Large intestine (tissue), 3 donors: ENCODE data around the gene TRAP1. TPM values are rescaled to one million over a fixed set of nuclear protein-coding genes. Genes with fewer than 3 reads are reported as not detected.
"Not testable (repeated sequence)": the region's sequence is repeated elsewhere in the genome, so short reads cannot be mapped to it uniquely, and the experiment has no call there.

Experiments
- DNase-seq, 2 donors: peaks; one replicate each; pipeline versions ENCODE4 v3.0.0 to v3.0.0-alpha.2; 2013
- H3K27ac ChIP-seq: one replicate; pipeline ENCODE4 v1.5.1; 2013; ENCODE audit warnings: low read length
- H3K27me3 ChIP-seq: 2 replicates; pipeline ENCODE4 v1.6.1; 2013; ENCODE audit warnings: low read length; ENCODE audit not compliant: control insufficient read depth, insufficient read depth
- H3K36me3 ChIP-seq: 2 replicates; pipeline ENCODE4 v1.6.1; 2013; ENCODE audit warnings: low read length; ENCODE audit not compliant: control insufficient read depth, insufficient read depth
- H3K4me1 ChIP-seq: one replicate; pipeline ENCODE4 v1.6.1; 2013; ENCODE audit warnings: low read length; ENCODE audit not compliant: control insufficient read depth, insufficient read depth
- H3K4me3 ChIP-seq: one replicate; pipeline ENCODE4 v1.5.1; 2013; ENCODE audit warnings: low read length
- H3K9me3 ChIP-seq: one replicate; pipeline ENCODE4 v1.6.1; 2013; ENCODE audit warnings: mild to moderate bottlenecking, low read depth, low read length, moderate library complexity; ENCODE audit not compliant: control insufficient read depth
- WGBS: methylation state at CpG from one replicate; pipeline ENCODE4 v1.1.5; 2013; ENCODE audit warnings: low lambda C conversion rate; ENCODE audit not compliant: insufficient coverage; 5-methylcytosine and 5-hydroxymethylcytosine counted together
- polyA plus RNA-seq: library from polyadenylated mRNA; unstranded; fragments of 120-200 nt; gene quantifications from one replicate; pipeline ENCODE4 v1.2.1, GENCODE V29; 2013

Gene TRAP1
- polyA plus RNA-seq, 1 donor: 97.1 TPM

GRCh38 chr16:3715430-3715829 lies 1.9 kb downstream of the TRAP1 start:
- Histone ChIP-seq H3K9me3 (no peaks in the 10 kb centered on the region), H3K27ac (no peak overlapping the region), H3K4me3 (no peak overlapping the region), H3K36me3 (peaks cover 9% of the 10 kb centered on the region), H3K4me1 (peaks cover 24% of the 10 kb centered on the region), H3K27me3 (no peaks in the 10 kb centered on the region)
- WGBS: no CpG with 5 or more reads among the region's 7 CpGs
- DNase-seq: no peak

GRCh38 chr16:3714378-3714777 lies 2.9 kb downstream of the TRAP1 start:
- H3K4me3 ChIP-seq, H3K36me3 ChIP-seq, DNase-seq, H3K9me3 ChIP-seq, H3K27me3 ChIP-seq, H3K27ac ChIP-seq: not testable (repeated sequence)
- WGBS: no CpG with 5 or more reads among the region's 10 CpGs
- H3K4me1 ChIP-seq: peaks cover 24% of the 10 kb centered on the region

GRCh38 chr16:3713587-3714242 lies 3.6 kb downstream of the TRAP1 start:
- DNase-seq: no peak
- Histone ChIP-seq H3K4me3 (no peak overlapping the region), H3K9me3 (no peaks in the 10 kb centered on the region), H3K27ac (peak overlapping the region; percentile 89), H3K36me3 (peaks cover 9% of the 10 kb centered on the region), H3K4me1 (peaks cover 24% of the 10 kb centered on the region), H3K27me3 (no peaks in the 10 kb centered on the region)
- no CpG with 5 or more reads among the region's 15 CpGs for WGBS

DNA sequence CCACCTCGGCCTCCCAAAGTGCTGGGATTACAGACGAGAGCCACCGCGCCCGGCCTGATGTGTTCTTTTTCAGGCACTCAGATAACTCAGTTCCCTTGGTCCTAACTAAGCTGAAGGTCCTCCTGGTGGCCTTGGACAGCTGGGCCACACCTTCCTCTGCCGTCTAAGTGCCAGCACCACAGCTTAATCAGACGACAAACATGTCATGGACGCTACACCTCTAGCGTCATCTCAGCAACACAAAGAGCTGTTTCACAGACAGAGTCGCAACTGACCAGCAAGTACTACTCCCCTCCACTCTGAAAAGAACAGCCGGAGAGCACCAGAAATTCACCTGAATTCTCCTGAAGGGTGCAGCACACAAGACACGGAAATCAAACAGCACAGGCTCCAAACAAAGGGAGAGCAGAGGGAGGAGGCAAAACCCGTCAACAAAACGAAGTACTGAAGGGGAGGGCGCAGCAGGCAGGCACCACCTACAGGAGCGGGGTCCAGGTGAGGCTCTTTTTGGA lies 4.4 kb downstream of the TRAP1 start:
- WGBS: no CpG with 5 or more reads among the region's 16 CpGs
- H3K27ac ChIP-seq: peak overlapping the region; percentile 89
- H3K9me3 ChIP-seq: no peaks in the 10 kb centered on the region
- no peak overlapping the region for H3K4me3 ChIP-seq
- no peaks in the 10 kb centered on the region for H3K27me3 ChIP-seq
- H3K4me1 ChIP-seq: peaks cover 20% of the 10 kb centered on the region
- H3K36me3 ChIP-seq: peaks cover 9% of the 10 kb centered on the region
- DNase-seq: peak in 1 of 2 donors; percentile 49

DNA sequence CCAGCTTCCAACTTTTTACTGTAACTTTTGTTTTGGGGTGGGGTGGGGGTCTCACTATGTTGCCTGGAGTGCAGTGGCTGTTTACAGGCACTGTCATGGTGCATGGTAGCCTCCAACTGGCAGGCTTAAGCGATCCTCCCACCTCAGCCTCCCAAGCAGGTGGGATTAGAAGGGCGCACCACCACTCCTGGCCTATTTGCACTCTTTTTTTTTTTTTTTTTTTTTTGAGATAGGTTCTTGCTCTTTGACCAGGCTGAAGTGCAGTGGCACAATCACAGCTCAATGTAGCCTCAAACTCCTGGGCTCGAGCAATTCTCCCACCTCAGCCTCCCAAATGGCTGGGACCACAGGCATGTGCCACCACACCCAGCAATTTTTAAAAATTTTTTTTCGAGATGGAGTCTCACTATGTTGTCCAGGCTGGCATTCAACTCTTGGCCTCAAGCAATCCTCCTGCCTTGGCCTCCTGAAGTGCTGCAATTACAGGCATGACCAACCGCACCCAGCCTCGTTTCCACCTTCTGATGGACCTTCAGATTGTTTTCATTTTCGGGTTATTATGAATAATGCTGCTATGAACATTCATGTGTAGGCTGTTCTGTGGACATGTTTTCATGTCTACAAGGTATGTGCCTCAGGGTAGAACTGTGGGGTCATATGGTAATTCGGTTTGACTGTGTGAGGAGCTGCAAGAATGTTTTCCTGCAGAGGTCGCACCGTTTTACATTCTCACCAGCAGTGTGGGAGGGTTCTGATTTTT lies 10.9 kb downstream of the TRAP1 start:
- Histone ChIP-seq H3K36me3 (peaks cover 7% of the 10 kb centered on the region), H3K9me3 (no peaks in the 10 kb centered on the region), H3K27ac (no peak overlapping the region), H3K4me1 (no peaks in the 10 kb centered on the region), H3K4me3 (no peak overlapping the region), H3K27me3 (no peaks in the 10 kb centered on the region)
- no peak for DNase-seq
- no CpG with 5 or more reads among the region's 10 CpGs for WGBS

DNA sequence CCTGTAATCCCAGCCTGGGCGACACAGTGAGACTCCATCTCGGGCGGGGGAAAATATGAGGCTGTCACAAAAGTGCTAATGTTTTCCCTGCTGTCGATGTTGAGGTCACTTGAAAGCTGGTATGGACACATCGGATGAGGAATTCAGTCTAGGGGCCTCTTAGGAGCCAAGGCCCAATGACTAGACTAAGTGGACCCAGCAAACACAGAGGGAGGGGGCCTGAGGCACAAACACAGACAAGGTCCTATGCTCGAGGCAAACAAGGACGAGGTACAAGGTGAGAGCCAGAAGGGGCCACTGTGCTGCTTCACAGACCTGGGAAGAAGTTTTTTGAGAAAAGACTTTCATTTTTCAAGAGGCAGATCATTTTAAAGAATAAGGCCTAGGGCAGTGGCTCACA lies 15.2 kb downstream of the TRAP1 start:
- Histone ChIP-seq H3K36me3 (peaks cover 7% of the 10 kb centered on the region), H3K9me3 (no peaks in the 10 kb centered on the region), H3K4me1 (peaks cover 2% of the 10 kb centered on the region), H3K27ac (no peak overlapping the region), H3K27me3 (no peaks in the 10 kb centered on the region), H3K4me3 (no peak overlapping the region)
- 100% methylated on average over 1 of the region's 7 CpGs for WGBS
- no peak for DNase-seq

DNA sequence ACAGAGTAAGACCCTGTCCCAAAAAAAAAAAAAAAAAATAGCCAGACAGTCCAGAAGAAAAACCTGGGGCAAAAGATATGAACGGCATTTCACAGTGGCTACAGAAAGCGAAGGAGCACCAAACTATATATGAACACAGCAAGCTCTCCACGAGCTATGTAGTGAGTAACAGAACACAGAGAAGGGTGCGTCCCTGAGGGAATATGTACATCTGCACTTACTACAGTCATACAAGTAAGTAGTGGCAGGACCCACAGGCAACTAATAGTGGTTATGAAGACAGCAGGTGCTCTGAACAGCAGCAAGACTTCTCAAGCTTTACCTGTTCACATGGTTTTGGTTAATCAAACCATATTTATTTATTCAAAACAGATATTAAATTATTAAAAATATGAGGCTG lies 15.8 kb downstream of the TRAP1 start:
- Histone ChIP-seq H3K4me1 (peaks cover 7% of the 10 kb centered on the region), H3K36me3 (peaks cover 4% of the 10 kb centered on the region), H3K4me3 (no peak overlapping the region), H3K27me3 (no peaks in the 10 kb centered on the region), H3K27ac (no peak overlapping the region), H3K9me3 (no peaks in the 10 kb centered on the region)
- no peak for DNase-seq
- WGBS: no CpG with 5 or more reads among the region's 4 CpGs

DNA sequence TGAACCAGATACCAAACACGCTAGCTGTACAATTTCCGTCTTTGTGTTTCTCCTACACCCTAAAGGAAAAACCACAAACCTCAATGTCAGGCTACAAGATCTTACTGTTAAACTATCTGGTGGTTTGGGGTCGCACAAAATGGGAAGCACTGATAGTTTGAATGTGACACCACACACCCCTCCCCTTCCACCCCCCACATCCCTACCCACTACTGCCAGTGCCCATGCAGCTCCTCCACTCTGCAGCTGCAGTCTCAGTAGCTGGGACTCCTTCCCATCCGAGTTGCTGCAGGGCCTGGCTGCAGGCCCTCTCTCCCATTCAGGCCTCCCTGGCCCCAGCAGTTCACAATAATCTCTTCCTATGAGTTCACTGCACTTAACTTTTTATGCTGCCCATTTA lies 18.4 kb downstream of the TRAP1 start:
- DNase-seq: no peak
- H3K4me3 ChIP-seq: no peak overlapping the region
- peaks cover 4% of the 10 kb centered on the region for H3K36me3 ChIP-seq
- H3K27ac ChIP-seq: no peak overlapping the region
- no CpG with 5 or more reads among the region's 4 CpGs for WGBS
- H3K4me1 ChIP-seq: peaks cover 22% of the 10 kb centered on the region
- no peaks in the 10 kb centered on the region for H3K9me3 ChIP-seq
- no peaks in the 10 kb centered on the region for H3K27me3 ChIP-seq

GRCh38 chr16:3696425-3697218 lies 20.7 kb downstream of the TRAP1 start:
- H3K27ac ChIP-seq: peak overlapping the region; percentile 91
- H3K4me3 ChIP-seq: peak overlapping the region; percentile 19
- no peaks in the 10 kb centered on the region for H3K27me3 ChIP-seq
- DNase-seq: peak; percentile 60 to 79
- H3K4me1 ChIP-seq: peaks cover 22% of the 10 kb centered on the region
- H3K36me3 ChIP-seq: peaks cover 2% of the 10 kb centered on the region
- H3K9me3 ChIP-seq: no peaks in the 10 kb centered on the region
- no CpG with 5 or more reads among the region's 13 CpGs for WGBS

DNA sequence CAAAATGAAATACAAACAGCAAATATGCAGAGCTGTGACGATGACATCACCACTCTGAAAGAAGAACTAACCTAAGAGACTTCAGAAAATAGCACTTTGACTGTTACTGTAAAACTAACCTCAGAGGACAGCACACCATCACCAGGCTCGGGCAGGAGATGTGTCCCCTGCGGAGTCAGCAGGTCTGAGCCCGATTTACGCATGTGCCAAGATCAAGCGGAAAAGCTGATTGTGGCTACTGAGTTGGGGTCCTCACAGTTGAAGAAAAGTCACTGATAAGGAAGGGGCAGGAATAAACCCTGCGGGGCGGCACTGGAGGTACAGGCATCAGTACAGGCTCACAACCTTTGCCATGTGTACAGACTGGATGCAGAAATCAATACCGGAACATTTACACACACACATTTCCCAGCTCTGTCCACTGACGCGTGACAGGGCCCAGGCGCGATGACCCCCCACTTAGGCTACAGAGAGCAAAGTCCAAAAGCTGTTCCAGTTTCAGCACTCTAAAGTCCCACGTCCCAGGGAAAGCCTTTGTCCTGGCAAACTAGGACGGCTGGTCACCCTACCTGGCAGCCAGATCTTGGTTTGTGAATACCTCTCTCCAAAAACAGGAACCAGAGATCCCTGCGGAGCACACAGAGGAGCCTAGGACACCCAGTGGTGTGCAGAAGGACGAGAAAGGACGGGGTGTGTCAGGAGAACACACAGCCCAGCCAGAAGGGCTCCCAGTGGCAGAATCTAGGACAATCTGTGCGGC lies 21.5 kb downstream of the TRAP1 start:
- Histone ChIP-seq H3K27me3 (no peaks in the 10 kb centered on the region), H3K4me3 (peak overlapping the region; percentile 19), H3K9me3 (no peaks in the 10 kb centered on the region), H3K36me3 (no peaks in the 10 kb centered on the region), H3K27ac (peak overlapping the region; percentile 91), H3K4me1 (peaks cover 23% of the 10 kb centered on the region)
- peak; percentile 74 to 89 for DNase-seq
- WGBS: 86% methylated on average over 1 of the region's 19 CpGs
